SK-N-SH treated with all-trans-retinoic acid at 6 μM for 48 hours (cell line): ENCODE data around the gene LRMDA.

Experiments used
- ARNTL ChIP-seq: fragments of 450-650 bp; formaldehyde crosslinking; IDR thresholded peaks from 2 replicates; pipeline ENCODE4 v1.5.0; 2020; ENCODE audit warnings: low read depth, mild to moderate bottlenecking, moderate library complexity, borderline replicate concordance
- ZNF70 ChIP-seq: fragments of 450-650 bp; formaldehyde crosslinking; IDR thresholded peaks from 2 replicates; pipeline ENCODE4 v1.5.0; 2020; ENCODE audit warnings: mild to moderate bottlenecking, moderate library complexity
- TF ChIP-seq, protein P1 (sequence below): fragments of 250-450 bp; sonication (Bioruptor Pico); IDR thresholded peaks from 2 replicates; pipeline ENCODE4 v1.8.0; 2020; ENCODE audit warnings: mild to moderate bottlenecking, moderate library complexity, borderline replicate concordance

DNA sequence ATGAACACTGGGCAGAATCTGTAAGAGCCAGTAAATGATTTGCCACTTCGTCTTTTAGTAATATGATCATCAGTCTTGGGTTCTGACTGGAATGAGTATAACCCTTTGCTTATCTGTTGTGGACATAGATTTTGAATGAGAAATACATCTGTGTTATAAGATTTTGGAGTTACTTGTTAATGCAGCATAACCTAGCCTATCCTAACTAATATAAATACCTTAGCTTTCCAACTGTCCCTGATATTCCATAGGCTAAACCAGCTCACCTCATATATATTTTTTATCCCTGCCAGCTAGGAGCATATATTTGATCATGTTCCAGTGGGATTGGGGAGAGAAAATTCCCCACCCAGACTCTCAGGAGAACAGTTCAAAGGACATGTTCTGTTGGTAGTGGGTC, 15.1 kb downstream of the LRMDA start:
- TF ChIP-seq, protein P1, sequence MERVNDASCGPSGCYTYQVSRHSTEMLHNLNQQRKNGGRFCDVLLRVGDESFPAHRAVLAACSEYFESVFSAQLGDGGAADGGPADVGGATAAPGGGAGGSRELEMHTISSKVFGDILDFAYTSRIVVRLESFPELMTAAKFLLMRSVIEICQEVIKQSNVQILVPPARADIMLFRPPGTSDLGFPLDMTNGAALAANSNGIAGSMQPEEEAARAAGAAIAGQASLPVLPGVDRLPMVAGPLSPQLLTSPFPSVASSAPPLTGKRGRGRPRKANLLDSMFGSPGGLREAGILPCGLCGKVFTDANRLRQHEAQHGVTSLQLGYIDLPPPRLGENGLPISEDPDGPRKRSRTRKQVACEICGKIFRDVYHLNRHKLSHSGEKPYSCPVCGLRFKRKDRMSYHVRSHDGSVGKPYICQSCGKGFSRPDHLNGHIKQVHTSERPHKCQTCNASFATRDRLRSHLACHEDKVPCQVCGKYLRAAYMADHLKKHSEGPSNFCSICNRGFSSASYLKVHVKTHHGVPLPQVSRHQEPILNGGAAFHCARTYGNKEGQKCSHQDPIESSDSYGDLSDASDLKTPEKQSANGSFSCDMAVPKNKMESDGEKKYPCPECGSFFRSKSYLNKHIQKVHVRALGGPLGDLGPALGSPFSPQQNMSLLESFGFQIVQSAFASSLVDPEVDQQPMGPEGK (CRISPR knock-in tag), result no peak
- TF ChIP-seq ZNF70 (CRISPR knock-in tag) (no peak), ARNTL (CRISPR knock-in tag) (no peak)
